Parathyroid adenoma (tissue), 2 donors: ENCODE data around the gene FNDC3B.

Experiments
- H2AFZ ChIP-seq: fragments of 300-600 bp; sonication (generic); one replicate; pipeline ENCODE4 v1.7.0; 2017; ENCODE audit warnings: antibody characterized with exemption, mild to moderate bottlenecking
- H3K27ac ChIP-seq: fragments of 300-600 bp; sonication (generic); one replicate; pipeline ENCODE4 v1.7.0; 2017
- H3K27me3 ChIP-seq: fragments of 300-600 bp; sonication (generic); one replicate; pipeline ENCODE4 v1.7.0; 2017; ENCODE audit warnings: low read length; ENCODE audit not compliant: control insufficient read depth, insufficient read depth
- H3K36me3 ChIP-seq: fragments of 300-600 bp; sonication (generic); one replicate; pipeline ENCODE4 v1.7.0; 2017; ENCODE audit warnings: low read length; ENCODE audit not compliant: control insufficient read depth, insufficient read depth
- H3K4me1 ChIP-seq: fragments of 300-600 bp; sonication (generic); one replicate; pipeline ENCODE4 v1.7.0; 2017; ENCODE audit warnings: control low read depth
- H3K4me2 ChIP-seq: fragments of 300-600 bp; sonication (generic); one replicate; pipeline ENCODE4 v1.7.0; 2017; ENCODE audit warnings: low read length
- H3K4me3 ChIP-seq: fragments of 300-600 bp; sonication (generic); one replicate; pipeline ENCODE4 v1.7.0; 2017; ENCODE audit warnings: low read depth, low read length
- H3K79me2 ChIP-seq: fragments of 300-600 bp; sonication (generic); one replicate; pipeline ENCODE4 v1.7.0; 2017; ENCODE audit warnings: control low read depth
- H3K9ac ChIP-seq: fragments of 300-600 bp; sonication (generic); one replicate; pipeline ENCODE4 v1.7.0; 2017; ENCODE audit warnings: mild to moderate bottlenecking
- H3K9me3 ChIP-seq: fragments of 300-600 bp; sonication (generic); one replicate; pipeline ENCODE4 v1.7.0; 2017; ENCODE audit warnings: low read length; ENCODE audit not compliant: control insufficient read depth
- TF ChIP-seq, protein P1 (sequence below): fragments of 300-600 bp; sonication (generic); IDR thresholded peaks from one replicate; pipeline ENCODE4 v1.7.0; 2017; ENCODE audit warnings: antibody characterized with exemption, mild to moderate bottlenecking
- donor health status: primary hyperparathyroidism.

FNDC3B gene

DNA sequence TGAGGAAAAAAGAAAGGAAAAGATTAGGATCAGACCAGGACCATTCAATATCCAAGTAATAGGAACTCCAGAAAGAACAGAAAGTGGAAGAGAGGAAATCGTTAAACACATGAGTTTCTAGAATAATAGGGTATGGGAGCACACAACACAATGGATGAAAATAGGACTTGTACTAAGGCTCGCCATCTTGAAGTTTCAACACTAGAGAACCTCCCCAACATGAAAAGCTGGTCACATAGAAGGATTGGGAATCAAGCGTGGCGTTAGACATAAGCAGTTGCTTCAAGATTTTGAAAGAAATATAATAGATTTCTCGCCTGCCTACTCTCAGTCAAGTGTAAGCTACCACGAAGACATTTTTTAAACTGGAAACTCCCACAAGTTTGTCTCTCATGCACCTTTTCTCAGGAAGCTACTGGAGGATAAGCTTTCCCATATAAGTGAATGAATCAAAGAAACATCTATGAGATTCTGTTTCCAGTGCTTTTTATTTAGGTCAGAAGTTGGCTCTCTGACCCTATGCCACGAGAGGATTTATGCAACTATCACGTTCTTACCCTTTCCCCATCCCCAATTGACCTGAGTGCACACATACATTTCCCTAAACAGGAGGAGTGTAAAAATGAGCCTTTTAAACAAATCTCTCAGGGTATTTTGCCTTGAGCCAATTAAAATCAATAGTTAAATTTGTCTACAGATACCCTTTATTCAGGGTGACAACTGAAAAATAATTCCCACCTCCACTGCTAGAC is 363.7 kb downstream of the FNDC3B start:
- TF ChIP-seq, protein P1, sequence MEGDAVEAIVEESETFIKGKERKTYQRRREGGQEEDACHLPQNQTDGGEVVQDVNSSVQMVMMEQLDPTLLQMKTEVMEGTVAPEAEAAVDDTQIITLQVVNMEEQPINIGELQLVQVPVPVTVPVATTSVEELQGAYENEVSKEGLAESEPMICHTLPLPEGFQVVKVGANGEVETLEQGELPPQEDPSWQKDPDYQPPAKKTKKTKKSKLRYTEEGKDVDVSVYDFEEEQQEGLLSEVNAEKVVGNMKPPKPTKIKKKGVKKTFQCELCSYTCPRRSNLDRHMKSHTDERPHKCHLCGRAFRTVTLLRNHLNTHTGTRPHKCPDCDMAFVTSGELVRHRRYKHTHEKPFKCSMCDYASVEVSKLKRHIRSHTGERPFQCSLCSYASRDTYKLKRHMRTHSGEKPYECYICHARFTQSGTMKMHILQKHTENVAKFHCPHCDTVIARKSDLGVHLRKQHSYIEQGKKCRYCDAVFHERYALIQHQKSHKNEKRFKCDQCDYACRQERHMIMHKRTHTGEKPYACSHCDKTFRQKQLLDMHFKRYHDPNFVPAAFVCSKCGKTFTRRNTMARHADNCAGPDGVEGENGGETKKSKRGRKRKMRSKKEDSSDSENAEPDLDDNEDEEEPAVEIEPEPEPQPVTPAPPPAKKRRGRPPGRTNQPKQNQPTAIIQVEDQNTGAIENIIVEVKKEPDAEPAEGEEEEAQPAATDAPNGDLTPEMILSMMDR: no peak
- H3K4me3 ChIP-seq: no peak overlapping the region
- no peak overlapping the region for H3K9ac ChIP-seq
- H3K9me3 ChIP-seq: no peaks in the 10 kb centered on the region
- H3K36me3 ChIP-seq: no peaks in the 10 kb centered on the region
- no peaks in the 10 kb centered on the region for H3K79me2 ChIP-seq
- H3K27me3 ChIP-seq: no peaks in the 10 kb centered on the region
- no peak overlapping the region for H2AFZ ChIP-seq
- H3K4me2 ChIP-seq: no peak overlapping the region
- H3K27ac ChIP-seq: no peak overlapping the region
- H3K4me1 ChIP-seq: no peaks in the 10 kb centered on the region

DNA sequence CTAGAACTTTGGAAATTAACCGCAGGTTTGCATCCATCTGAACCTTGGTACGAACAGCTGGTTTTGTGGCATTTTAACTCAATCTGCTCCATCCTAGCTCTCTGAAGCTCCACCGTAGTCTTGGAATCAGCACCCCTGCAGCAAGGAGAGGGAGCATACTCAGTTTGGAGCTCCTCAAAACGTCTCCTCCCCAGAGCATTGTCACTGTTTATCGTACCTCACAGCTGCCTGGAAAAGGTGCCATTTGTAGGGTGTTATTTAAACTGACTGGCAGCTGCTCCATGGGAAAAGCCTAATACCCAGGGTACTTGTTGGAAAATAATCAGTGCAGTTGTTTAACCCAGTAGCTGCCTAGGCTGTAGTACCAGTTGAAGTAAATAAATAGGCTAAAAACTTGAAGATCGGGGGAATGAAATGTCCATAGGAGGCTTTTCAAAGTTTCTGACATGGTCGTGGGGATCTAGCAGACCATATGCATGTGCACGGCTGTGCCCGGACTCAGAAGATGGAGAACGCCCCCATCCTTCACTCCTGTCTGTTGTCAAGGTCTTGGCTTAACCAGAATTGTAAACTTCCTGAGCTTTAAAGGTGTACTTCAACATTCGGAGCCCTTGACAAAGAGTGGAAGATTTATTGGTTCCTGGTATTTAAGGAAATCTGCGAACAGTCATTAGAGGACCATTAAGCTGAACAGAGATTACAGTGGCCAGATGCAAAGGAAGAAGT is 365.0 kb downstream of the FNDC3B start:
- Histone ChIP-seq H3K9ac (no peak overlapping the region), H3K4me2 (no peak overlapping the region), H3K9me3 (no peaks in the 10 kb centered on the region), H3K79me2 (no peaks in the 10 kb centered on the region), H3K4me3 (no peak overlapping the region), H3K36me3 (no peaks in the 10 kb centered on the region), H3K4me1 (no peaks in the 10 kb centered on the region), H3K27ac (no peak overlapping the region), H3K27me3 (no peaks in the 10 kb centered on the region), H2AFZ (no peak overlapping the region)
- TF ChIP-seq, protein P1: no peak

DNA sequence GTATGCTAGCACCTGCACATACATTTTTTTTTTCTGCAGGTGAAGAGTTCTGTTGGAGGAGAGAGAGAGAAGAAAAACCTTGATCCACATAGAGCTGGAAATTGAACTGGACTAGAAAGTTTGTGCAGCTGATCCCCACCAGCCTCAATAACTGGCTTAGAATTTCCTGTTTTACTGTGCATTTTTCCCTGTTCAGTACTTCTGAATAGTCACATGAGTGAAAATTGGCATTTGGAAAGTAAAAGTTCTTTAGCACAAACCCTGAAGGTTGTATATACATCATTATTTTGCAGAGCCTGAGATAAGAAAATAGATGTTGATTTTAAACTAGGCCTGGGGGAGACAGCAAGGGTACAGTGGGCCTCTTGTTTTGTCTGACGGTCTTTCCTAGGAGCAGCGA is 366.5 kb downstream of the FNDC3B start:
- Histone ChIP-seq H3K36me3 (no peaks in the 10 kb centered on the region), H3K27me3 (no peaks in the 10 kb centered on the region), H3K27ac (no peak overlapping the region), H3K4me3 (no peak overlapping the region), H3K4me2 (no peak overlapping the region), H3K4me1 (no peaks in the 10 kb centered on the region), H2AFZ (no peak overlapping the region), H3K9me3 (no peaks in the 10 kb centered on the region), H3K9ac (no peak overlapping the region), H3K79me2 (no peaks in the 10 kb centered on the region)
- TF ChIP-seq, protein P1: no peak

DNA sequence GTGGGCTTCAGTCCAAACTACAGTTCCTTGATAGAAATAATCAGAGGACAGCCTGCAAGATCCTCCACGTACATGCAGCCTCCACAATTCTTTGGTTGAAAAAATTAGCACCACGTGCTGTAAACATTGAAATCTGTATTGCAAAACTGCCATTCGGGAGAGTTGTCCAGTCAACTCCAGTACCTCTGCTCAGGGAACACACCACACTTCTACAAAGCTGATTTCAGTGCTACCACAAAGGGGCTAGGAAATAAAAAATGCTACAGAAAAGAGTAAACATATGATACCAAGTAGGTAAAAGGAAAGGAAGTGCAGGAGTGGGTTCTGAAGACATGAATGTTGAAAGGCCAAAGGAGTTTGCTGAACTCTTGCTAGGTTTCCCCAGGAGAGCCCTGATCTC is 368.5 kb downstream of the FNDC3B start:
- no peak overlapping the region for H3K27ac ChIP-seq
- no peaks in the 10 kb centered on the region for H3K9me3 ChIP-seq
- H3K4me3 ChIP-seq: no peak overlapping the region
- no peaks in the 10 kb centered on the region for H3K79me2 ChIP-seq
- H3K9ac ChIP-seq: no peak overlapping the region
- TF ChIP-seq, protein P1: no peak
- no peak overlapping the region for H3K4me2 ChIP-seq
- no peaks in the 10 kb centered on the region for H3K4me1 ChIP-seq
- no peaks in the 10 kb centered on the region for H3K36me3 ChIP-seq
- no peaks in the 10 kb centered on the region for H3K27me3 ChIP-seq
- no peak overlapping the region for H2AFZ ChIP-seq
